HL-60 (cell line): ENCODE measurements around the gene C22orf39.

Experiments used
- DNase-seq, 2 experiments: peaks; one replicate each; pipeline ENCODE4 v3.0.0-alpha.2; 2010 to 2020; ENCODE audit warnings: low read depth in 1 of 2, low spot score in 1 of 2
- H3K27ac ChIP-seq: fragments of 250-450 bp; sonication (Bioruptor Pico); replicated peaks from 2 replicates; pipeline ENCODE4 v1.5.1; 2020; ENCODE audit warnings: mild to moderate bottlenecking, moderate library complexity
- H3K27me3 ChIP-seq: fragments of 250-450 bp; sonication (Bioruptor Pico); 2 replicates; pipeline ENCODE4 v1.5.1; 2021; ENCODE audit warnings: mild to moderate bottlenecking, moderate library complexity; ENCODE audit not compliant: insufficient read depth, poor library complexity, severe bottlenecking
- H3K4me3 ChIP-seq: replicated peaks from 2 replicates; pipeline ENCODE4 v1.5.1; 2011; ENCODE audit warnings: mild to moderate bottlenecking, control low read depth, low read length; ENCODE audit not compliant: insufficient read depth
- CTCF ChIP-seq: IDR thresholded peaks from one replicate; pipeline ENCODE4 v1.5.1; 2011; ENCODE audit warnings: low read length, control low read depth, inconsistent platforms; ENCODE audit not compliant: insufficient read depth
- GABPA ChIP-seq: IDR thresholded peaks from 2 replicates; pipeline ENCODE4 v1.6.1; 2012; ENCODE audit warnings: low read depth
- POLR2AphosphoS5 ChIP-seq: IDR thresholded peaks from 2 replicates; pipeline ENCODE4 v1.6.1; 2012; ENCODE audit warnings: low read depth
- SPI1 ChIP-seq: IDR thresholded peaks from 2 replicates; pipeline ENCODE4 v1.6.1; 2012; ENCODE audit warnings: low read depth, mild to moderate bottlenecking, borderline replicate concordance
- TF ChIP-seq, protein P1 (sequence below): IDR thresholded peaks from 2 replicates; pipeline ENCODE4 v1.6.1; 2012; ENCODE audit warnings: low read depth; ENCODE audit not compliant: insufficient replicate concordance

C22orf39 gene

DNA sequence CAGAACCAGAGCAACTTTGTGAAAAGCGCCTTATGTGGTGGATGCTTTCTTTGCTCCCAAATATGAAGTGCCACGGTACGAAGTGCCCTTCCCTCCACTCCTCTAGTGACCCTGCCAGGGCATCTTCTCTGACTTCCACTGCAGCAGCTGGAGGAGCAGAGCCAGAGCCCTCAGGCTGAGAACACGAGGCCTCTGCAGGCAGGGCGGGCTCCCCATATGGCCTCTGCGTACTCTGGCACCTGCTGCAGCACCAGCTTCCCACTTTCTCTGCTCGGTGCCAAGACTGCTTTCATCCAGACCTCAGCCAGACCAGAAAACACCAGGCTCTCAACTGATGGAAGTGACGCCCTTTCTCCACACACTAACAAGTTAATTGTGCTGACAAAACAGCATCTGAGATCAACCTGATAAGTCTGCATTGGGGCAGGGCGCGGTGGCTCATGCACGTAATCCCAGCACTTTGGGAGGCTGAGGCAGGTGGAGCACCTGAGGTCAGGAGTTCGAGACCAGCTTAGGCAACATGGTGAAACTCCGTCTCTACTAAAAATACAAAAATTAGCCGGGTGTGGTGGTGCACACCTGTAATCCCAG, 18.7 kb upstream of the C22orf39 start:
- no peak overlapping the region for H3K27ac ChIP-seq
- H3K4me3 ChIP-seq: no peak overlapping the region
- H3K27me3 ChIP-seq: no peaks in the 10 kb centered on the region
- TF ChIP-seq CTCF (no peak), POLR2AphosphoS5 (no peak), GABPA (no peak), SPI1 (no peak)
- TF ChIP-seq, protein P1, sequence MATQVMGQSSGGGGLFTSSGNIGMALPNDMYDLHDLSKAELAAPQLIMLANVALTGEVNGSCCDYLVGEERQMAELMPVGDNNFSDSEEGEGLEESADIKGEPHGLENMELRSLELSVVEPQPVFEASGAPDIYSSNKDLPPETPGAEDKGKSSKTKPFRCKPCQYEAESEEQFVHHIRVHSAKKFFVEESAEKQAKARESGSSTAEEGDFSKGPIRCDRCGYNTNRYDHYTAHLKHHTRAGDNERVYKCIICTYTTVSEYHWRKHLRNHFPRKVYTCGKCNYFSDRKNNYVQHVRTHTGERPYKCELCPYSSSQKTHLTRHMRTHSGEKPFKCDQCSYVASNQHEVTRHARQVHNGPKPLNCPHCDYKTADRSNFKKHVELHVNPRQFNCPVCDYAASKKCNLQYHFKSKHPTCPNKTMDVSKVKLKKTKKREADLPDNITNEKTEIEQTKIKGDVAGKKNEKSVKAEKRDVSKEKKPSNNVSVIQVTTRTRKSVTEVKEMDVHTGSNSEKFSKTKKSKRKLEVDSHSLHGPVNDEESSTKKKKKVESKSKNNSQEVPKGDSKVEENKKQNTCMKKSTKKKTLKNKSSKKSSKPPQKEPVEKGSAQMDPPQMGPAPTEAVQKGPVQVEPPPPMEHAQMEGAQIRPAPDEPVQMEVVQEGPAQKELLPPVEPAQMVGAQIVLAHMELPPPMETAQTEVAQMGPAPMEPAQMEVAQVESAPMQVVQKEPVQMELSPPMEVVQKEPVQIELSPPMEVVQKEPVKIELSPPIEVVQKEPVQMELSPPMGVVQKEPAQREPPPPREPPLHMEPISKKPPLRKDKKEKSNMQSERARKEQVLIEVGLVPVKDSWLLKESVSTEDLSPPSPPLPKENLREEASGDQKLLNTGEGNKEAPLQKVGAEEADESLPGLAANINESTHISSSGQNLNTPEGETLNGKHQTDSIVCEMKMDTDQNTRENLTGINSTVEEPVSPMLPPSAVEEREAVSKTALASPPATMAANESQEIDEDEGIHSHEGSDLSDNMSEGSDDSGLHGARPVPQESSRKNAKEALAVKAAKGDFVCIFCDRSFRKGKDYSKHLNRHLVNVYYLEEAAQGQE: no peak
- no peak for DNase-seq

DNA sequence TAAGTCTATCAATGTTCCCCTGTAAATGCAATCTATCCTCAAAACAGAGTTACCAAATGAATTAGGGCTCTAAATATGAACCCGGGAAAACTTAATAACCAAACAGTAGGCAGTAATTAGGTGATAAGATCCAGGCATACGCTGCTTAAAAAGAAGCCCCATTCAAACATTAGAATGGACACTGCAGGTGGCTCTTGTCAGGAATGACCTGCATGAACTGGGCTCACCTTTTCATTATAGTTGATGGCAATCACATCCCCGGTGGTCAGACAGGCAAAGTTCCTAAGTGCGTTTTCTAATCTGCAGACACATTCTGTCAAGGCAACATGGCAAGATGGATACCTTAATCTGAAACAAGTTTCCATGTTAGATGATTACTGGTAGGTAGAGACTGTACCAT, 17.5 kb upstream of the C22orf39 start:
- no peak for DNase-seq
- H3K4me3 ChIP-seq: no peak overlapping the region
- TF ChIP-seq, protein P1: no peak
- no peak for TF ChIP-seq SPI1
- TF ChIP-seq CTCF: no peak
- no peak for TF ChIP-seq GABPA
- TF ChIP-seq POLR2AphosphoS5: no peak

GRCh38 chr22:19464546-19464945, 17.0 kb upstream of the C22orf39 start:
- H3K27ac ChIP-seq: no peak overlapping the region
- H3K4me3 ChIP-seq: no peak overlapping the region

More for the DNA sequence above, 17.5 kb upstream of the C22orf39 start:
- Histone ChIP-seq H3K27ac (no peak overlapping the region), H3K27me3 (no peaks in the 10 kb centered on the region)

More at GRCh38 chr22:19464546-19464945, 17.0 kb upstream of the C22orf39 start:
- TF ChIP-seq CTCF (no peak), SPI1 (no peak), GABPA (no peak), POLR2AphosphoS5 (no peak)
- TF ChIP-seq, protein P1: no peak
- no peaks in the 10 kb centered on the region for H3K27me3 ChIP-seq
- DNase-seq: no peak
